HG02610 (cell line): ENCODE results near the gene HM13.
A peak's percentile ranks its signal among the peaks of the same experiment; 100 is the strongest.
"Not testable (repeated sequence)": the region's sequence is repeated elsewhere in the genome, so short reads cannot be mapped to it uniquely, and the experiment has no call there.

Source experiments
- ATAC-seq: cut with Tn5 transposase; IDR thresholded peaks from one replicate; pipeline ENCODE4 v1.9.1; 2021; ENCODE audit warnings: mild to moderate bottlenecking, moderate library complexity; ENCODE audit not compliant: unreplicated experiment

The HM13 gene

DNA sequence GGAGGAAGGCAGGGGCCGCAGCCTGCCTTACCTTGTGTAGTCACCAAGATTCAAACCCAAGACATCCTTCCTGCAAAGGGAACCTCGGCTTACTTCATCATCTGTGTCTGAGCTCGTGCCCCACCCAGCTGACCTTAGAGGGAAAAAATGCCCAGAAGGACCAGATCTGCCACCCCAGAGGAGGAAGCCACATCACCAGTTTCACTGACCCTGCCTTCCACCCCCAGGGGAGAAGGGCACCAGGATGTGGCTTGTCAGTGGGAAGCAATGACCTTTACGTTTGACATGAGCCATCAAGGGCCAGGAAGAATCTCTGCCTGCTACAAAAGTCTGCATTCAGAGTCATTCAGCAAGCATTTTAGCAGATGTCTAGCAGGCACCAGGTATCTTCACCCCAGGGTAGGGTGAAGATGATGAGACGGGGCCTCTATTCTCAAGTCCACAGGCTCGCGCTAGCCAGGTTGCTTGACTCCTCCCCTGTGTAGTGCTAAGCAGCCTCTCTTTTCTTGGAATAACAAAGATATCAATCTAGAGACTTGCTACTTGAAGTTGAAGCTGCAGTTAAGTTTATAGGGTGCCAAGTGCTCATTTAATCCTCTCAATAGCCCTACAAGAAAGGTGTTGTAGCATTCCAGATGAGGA lies 28.1 kb downstream of the HM13 start:
- no peak for ATAC-seq

DNA sequence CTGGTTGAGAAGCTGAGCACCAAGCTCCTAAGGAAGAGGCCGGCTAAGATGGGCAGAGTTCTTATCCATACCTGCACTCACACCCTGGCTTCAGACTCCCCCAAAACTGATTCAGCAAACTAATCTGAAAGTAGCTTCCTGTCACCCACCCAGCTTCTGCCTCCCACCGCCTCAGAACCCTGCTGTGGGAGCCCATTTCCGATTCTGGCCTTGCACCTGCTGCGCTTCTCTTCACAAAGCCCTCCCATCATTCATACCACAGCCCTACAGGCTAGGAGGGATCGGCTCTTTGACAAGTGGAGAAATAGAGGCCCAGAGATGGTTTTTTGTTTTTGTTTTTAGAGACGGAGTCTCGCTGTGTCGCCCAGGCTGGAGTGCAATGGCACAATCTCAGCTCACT lies 28.7 kb downstream of the HM13 start:
- no peak for ATAC-seq

DNA sequence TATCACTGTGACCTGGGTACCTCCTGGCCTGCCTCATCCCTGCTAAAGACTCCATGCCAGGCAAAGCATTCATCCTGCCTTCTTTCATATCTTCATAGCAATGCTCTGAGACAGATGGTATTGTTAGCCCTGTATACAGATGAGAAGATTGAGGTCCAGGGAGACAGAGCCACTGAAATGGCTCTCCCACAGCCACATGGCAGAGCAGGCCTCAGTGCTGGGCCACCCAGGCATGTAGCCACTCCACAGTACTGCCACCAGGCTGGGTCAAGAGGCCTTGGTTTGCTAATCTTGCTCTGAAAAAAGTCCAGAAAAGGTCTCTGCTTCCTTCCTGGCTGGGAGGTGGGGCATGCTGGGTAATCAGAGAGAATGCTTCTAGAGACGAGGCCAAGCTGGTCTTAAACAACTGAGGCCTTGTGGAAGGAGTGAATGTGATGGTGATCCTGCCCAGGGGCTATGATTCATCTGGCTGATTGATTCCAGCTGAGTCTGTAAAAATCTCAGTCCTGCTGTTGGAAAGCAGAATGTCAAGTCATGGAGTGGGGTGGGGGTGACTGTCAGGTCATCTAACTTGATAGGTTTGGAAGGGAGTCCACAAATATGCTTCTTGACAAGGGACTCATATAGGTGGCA lies 29.8 kb downstream of the HM13 start:
- no peak for ATAC-seq

DNA sequence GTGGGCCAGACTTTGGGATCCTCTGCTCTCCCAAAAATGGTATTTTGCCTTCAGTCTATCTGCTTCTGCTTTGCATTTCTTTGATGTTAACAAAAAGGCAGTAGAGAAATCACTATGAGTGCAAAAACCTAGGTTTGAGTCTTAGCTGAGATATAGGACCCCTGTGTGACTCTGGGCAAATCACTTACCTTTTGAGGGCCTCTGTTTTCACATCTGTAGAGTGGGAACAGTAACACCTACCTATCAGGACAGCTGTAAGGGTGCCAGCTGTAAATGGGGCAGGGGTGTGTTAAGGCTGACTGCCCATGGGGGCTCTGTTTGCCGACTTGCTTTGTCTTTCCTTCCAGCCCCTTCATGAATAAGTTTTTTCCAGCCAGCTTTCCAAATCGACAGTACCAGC lies 30.4 kb downstream of the HM13 start:
- no peak for ATAC-seq

DNA sequence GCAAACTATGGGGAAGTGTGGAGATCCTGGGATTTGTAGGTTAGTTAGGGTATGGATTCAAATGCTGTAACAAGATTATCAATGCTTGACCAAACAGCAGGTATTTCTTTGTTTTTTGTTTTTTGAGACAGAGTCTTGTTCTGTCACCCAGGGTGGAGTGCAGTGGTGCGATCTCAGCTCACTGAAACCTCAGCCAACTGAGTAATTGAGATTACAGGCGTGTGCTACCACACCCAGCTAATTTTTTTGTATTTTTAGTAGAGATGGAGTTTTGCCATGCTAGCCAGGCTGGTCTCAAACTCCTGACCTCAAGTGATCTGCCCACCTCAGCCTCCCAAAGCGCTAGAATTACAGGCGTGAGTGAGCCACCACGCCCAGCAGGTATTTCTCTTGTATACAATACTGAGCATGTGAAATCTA lies 31.4 kb downstream of the HM13 start:
- ATAC-seq = not testable (repeated sequence)

DNA sequence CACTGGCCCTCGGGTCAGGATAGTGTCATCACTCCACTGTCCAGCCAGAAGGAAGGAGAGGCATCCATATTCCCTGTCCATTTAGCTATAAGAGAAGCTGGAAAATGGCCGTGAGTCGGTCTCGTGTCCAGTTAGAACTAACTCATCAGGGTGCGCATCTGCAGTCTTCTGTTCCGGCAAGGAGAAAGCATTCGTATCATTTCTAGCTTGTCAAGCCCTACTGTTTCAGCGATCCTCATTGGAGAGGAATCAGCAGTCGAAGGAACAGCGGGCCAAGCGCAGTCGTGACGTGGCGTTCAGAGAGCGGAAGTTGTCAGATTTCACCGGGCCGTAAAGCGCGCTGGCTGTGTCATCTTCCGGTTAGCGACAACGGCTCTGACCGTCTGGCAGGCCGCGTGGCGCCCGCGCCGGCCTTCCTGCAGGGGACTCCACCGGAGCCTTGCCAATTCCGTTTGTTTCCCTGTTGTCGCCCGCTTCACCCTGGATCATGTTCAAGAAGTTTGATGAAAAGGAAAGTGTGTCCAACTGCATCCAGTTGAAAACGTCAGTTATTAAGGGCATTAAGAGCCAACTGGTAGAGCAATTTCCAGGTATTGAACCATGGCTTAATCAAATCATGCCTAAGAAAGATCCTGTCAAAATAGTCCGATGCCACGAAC lies 32.9 kb downstream of the HM13 start:
- ATAC-seq = peak; percentile 60

DNA sequence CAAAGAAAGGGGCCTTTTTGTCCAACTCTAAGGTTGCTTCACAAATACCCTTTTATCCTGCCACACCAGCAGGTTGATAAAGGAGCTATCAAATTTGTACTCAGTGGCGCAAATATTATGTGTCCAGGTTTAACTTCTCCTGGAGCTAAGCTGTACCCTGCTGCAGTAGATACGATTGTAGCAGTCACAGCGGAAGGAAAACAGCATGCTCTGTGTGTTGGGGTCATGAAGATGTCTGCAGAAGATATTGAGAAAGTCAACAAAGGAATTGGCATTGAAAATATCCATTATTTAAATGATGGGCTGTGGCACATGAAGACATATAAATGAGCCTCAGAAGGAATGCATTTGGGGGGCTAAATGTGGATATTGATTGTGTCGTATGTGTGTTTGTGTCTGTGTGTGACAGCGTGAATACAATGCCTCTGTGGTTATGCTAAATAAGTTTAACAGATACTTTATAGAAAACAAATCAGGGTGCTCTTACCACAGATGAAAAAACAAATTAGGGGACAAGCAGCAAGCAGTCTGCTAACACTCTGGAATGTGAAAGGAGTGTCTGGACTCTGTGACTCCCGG lies 33.6 kb downstream of the HM13 start:
- ATAC-seq = no peak

DNA sequence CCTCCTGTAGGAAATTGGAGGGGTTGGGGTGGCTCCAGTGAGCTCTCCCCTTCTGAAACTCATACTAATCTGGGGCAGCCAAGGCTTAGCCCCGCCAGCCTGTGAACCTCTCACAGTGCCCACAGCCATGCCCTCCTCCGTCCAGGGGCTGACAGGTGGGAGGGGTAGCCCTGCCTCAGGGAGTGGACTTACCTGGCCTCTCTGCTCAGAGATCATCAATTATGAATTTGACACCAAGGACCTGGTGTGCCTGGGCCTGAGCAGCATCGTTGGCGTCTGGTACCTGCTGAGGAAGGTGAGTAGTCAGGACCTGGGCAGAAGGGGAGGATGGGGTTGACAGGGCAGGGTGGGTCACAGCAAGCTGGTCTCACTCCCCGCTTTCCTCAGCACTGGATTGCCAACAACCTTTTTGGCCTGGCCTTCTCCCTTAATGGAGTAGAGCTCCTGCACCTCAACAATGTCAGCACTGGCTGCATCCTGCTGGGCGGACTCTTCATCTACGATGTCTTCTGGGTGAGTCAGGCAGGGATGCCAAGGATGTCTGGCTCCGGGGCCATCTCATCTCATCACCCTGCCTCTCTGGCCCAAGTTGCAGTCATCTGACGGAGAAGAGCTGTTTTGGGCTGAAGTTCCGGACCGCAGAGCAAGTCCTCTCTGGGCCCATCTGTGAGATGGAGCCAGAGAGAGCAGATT lies 34.7 kb downstream of the HM13 start:
- ATAC-seq = no peak

DNA sequence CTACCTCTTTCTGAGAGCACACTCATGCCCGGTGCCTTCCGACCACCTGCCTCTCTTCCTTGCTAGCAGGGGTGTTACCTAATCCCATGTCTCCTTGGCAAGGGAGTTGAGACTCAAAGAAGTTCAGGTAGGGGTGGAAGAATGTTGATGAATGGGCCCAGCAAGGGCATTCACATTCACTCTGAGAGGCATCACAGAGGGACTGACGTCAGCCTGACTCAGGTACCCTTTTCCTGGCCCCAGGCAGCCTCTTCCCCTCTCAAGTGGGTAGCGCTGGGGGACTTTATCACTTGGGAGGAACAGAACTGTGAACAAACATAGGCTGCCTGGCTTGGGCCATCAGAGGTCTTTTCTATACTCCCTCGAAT lies 35.3 kb downstream of the HM13 start:
- no peak for ATAC-seq

DNA sequence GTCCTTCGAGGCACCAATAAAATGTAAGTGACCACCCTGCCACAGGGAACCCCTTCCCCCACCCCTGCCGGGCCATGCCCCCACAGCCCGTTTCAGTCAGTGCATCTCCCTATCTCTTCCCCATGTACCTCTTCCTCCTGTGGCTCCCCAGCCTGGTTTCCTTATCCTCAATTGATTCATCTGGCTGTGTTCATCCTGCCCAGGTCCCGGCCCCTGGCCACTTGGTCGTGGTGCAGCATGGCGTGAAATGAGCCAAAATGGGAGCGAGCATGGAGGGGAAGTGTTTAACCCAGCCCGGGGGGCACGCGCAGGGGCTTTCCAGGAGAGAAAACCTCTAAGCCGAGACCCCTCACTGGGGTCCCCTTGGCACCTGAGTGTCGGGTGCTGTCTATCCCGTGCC lies 35.9 kb downstream of the HM13 start:
- ATAC-seq = no peak

DNA sequence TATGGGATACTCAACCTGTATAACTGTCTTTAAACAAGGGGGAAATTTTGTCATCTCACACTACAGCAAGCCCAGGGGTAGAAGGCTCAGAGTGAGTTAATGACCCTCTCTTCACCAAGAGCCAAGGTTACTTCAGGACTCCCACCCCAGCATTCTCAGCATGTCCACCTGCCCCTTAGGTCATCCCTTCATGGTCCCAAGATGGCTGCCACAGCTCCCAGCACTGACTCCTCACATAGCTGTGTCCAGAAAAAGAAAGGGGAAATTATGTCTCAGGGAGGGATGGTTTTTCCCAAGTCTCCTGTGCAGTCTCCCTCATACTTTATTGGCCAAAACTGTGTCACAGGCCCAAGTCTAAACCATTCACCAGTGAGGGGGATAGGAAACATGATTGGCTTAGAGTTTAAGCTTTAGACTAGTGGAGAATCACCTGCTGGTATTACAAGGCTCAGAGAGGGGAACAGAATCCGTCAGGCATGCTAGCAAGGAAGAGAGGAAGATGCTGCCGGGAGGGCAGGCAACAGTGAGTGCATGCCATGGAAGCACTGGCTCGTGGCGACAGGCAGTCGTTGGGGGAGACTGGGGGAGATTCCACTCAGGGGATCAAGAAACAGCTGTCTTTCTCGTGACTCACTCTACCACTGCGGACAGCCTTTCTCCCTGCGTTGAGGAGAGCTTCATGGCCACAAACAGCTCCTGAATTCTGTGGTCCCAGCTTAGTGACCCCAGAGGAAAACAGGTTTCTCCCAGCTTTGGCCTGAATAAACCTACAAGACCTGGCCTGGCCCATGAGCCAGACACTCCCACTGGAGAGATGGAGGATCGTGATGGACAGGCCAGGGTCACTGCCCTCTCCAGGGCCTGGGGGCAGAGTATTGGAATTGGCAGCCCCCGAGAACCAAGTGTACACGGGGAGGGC lies 37.2 kb downstream of the HM13 start:
- ATAC-seq = no peak

DNA sequence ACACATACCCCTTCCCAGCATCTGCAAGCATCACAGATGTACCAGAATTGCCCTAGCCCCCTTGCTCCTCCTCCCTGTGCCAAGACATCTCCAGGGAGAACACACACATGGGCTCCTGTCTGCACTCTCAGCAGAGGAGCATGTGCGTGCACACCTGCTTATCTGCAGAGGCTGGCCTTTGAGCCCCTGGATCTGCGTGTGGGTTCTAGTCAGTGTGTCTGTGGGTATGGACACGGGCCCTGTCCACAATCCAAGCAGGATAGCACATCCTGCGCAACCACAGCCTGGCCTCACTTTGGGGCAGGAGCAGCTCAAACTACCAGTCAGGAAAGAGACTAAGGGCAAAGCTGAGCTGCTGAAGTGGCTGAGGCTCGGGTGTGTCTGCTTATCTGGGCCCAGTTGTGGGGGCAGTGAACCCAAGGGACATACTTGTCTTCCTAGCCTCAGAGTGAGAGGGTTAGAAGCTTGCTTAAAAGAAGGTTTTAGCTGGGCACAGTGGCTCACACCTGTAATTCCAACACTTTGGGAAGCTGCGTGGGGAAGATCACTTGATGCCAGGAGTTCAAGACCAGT lies 41.0 kb downstream of the HM13 start:
- no peak for ATAC-seq

DNA sequence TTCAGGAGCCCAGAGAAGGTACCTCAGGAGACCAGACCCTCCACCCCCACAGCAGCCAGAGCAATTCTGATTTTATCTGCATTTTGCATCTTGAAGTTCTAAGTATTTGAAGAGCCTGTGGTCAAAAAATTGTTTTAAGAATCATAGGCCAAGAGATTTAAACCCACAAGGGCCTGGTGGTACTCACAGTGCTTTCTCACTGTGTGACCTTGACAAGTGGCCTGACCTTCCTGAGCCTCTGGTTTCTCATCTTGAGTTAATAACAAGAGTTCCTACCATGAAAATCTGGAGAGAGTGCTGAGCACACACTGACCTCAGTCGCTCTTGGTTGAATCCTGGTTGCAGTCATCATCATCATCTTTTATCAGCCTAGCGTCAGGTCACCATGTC lies 45.5 kb downstream of the HM13 start:
- no peak for ATAC-seq

DNA sequence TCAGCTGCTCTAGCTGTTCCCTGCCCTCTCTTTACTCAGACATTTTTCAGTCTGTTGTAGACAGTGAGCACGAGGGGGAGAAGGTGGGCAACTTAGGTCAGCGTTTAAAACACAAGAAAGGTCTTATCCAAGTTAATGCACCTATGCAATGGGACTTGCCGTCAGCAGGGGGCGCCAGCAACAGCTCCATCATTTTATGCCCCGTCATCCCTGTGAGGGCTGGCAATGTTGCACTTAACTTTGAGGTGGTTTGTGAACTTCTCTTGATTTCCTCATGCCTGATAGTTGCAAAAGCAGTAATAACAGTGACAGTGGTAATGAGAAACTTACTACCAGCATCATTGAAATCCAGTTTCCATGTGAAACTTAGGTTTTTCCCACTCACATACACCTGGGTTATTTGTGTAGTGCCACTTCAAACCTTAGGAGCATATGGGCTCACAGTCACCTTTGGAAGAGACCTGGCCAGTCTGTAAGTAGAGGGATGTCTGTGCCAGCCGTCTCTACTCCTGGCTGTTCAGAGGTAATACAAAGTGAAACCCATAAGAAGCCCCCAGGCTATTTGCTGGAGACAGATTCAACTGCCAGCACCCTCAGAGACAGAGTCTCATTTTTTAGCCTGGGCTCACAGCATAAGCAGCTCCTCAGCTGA lies 46.0 kb downstream of the HM13 start:
- ATAC-seq = peak; percentile 42

DNA sequence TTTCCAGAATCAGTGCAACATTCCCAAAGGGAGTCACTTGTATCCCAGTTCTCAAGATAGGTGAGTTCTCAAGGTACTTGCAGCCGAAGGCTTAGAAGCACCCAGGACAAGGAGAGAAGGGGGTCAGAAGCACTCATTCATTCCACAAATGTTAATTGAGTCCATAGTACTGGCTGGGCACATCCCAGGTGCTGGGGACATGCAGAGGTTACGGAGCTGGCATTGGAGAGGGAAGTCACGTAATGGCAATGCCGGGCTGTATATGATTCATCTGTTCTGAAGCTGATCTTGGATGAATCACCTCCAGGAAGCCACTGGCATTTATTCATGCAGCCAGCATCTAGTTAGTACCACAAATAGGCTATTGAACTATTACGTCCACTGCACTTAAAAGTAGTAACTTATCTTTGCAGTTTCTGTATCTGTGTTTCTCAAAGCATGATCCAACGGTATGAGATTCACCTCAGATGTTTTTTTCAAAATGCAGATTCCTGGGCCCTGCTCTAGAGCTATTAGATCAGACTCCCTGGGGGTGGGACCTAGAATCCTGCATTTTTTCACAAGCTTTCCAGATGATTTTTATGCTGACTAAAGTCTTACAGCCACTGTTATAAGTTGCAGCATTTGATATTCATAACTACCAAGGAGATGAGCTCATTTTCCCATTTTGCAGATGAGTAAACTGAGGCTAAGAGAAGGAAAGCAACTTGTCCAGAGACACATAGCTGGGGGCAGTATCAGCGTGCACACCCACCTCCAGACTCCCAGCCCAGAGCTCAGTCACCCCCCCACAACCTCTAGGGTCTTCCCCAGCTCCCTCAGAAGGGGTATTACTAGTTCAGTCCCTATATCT lies 46.7 kb downstream of the HM13 start:
- ATAC-seq = no peak

DNA sequence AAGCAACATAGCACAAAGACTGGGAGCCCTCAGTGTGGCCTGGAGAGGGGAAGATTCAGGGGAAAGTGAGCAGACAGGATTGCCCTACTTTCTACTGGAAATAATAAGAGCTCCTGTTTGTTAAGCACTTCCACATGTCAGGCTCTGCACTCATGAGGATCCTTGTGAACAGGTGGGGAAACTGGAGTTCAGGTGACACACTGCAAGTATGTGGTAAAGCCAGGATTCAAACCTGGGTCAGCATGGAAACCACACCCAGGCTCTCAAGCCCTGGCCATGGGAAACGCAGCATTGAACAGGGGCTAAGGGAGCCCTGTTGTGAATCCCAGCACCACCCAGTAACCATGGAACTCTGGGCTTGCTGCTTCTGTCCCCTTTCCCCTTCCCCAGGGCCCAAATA lies 48.0 kb downstream of the HM13 start:
- no peak for ATAC-seq

DNA sequence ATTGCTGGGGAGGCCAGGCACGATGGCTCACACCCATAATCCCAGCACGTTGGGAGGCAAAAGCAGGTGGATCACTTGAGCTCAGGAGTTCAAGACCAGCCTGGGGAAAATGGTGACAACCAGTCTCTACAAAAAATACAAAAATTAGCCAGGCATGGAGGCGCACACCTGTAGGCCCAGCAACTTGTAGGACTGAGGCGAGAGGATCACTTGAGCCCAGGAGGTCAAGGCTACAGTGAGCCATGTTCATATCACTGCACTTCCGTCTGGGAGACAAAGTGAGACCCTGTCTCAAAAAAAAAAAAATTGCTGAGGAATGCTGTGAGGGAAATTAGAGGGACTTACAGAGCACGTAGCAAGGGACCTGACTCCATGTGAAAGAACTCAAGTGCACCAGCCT lies 50.0 kb downstream of the HM13 start:
- no peak for ATAC-seq

DNA sequence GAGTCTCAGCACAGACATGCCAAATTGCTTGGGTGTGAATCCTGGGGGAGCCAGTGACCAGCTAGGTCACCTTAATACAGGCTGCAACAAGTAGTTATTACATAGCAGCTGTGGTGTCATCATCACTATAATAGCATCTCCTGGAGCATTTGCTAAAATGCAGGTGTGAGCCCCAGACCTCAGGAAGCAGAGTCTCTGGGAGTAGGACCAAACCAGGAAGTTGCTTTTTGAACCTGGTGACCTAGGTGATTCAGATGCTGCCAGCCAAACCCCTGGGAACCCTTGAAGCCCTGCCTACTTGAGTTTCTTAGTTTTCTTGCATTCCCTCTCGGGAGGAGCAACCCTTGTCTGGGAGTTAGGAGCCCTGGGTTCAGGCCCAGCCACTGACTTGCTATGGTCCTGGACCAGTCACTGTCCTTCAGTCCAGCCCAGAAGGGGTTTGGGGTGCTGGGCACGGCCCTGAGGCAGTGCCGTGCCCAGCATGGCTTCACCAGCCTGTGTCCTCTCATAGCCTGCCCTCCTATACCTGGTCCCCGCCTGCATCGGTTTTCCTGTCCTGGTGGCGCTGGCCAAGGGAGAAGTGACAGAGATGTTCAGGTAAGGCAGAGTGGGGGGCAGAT lies 51.6 kb downstream of the HM13 start:
- no peak for ATAC-seq
